Transverse colon (tissue), 4 donors: ENCODE measurements around the gene TSPOAP1. TPM values are rescaled to one million over a fixed set of nuclear protein-coding genes. Genes with fewer than 3 reads are reported as not detected.

ENCODE experiments used
- DNase-seq: peaks from one replicate; pipeline ENCODE4 v3.0.0-alpha.2; 2019
- H3K27ac ChIP-seq, 4 donors: fragments of 200-600 bp; sonication (generic); 2 replicates each; pipeline ENCODE4 v1.5.1; 2016 to 2018; ENCODE audit warnings: inconsistent platforms in 4 of 4
- H3K27me3 ChIP-seq: fragments of 200-600 bp; sonication (generic); 2 replicates; pipeline ENCODE4 v1.5.1; 2017; ENCODE audit warnings: inconsistent platforms
- H3K36me3 ChIP-seq, 4 donors: fragments of 200-600 bp; sonication (generic); 2 replicates each; pipeline ENCODE4 v1.5.1; 2017 to 2019; ENCODE audit warnings: inconsistent platforms in 4 of 4
- H3K4me1 ChIP-seq, 4 donors: fragments of 200-600 bp; sonication (generic); 2 replicates each; pipeline ENCODE4 v1.5.1; 2017 to 2020; ENCODE audit warnings: inconsistent platforms in 4 of 4
- H3K4me3 ChIP-seq, 4 donors: fragments of 200-600 bp; sonication (generic); 1 replicate in 1 of 4; 2 replicates in 3 of 4; pipeline versions ENCODE4 v1.5.1 to v1.6.1; 2017 to 2019; ENCODE audit warnings: inconsistent platforms in 4 of 4
- H3K9me3 ChIP-seq, 2 donors: fragments of 200-600 bp; sonication (generic); 2 replicates each; pipeline ENCODE4 v1.5.1; 2017 to 2019; ENCODE audit warnings: inconsistent platforms in 2 of 2
- CTCF ChIP-seq, 5 experiments: fragments of 200-600 bp in 3 of 5; fragments of 450-650 bp in 2 of 5; sonication (generic) in 3 of 5; IDR thresholded peaks; 1 replicate in 2 of 5; 2 replicates in 3 of 5; pipeline ENCODE4 v1.5.1; 2016 to 2017; ENCODE audit warnings: antibody characterized with exemption in 5 of 5, inconsistent platforms in 3 of 5, mild to moderate bottlenecking in 2 of 5, moderate library complexity in 1 of 5
- EP300 ChIP-seq: sonication (generic); formaldehyde crosslinking; IDR thresholded peaks from one replicate; pipeline ENCODE4 v1.6.1; 2017; ENCODE audit warnings: antibody characterized with exemption, low read depth
- POLR2A ChIP-seq: fragments of 450-650 bp; IDR thresholded peaks from one replicate; pipeline ENCODE4 v1.6.1; 2016; ENCODE audit warnings: antibody characterized with exemption, mild to moderate bottlenecking, moderate library complexity
- POLR2AphosphoS5 ChIP-seq, 3 donors: sonication (generic); formaldehyde crosslinking; IDR thresholded peaks; one replicate each; pipeline ENCODE4 v1.6.1; 2016; ENCODE audit warnings: antibody characterized with exemption in 3 of 3
- WGBS, 2 donors: methylation state at CpG; one replicate each; pipeline ENCODE4 v1.1.5; 2018; ENCODE audit warnings: low coverage in 1 of 2; 5-methylcytosine and 5-hydroxymethylcytosine counted together
- in situ Hi-C, 4 donors: fragments of 200-750 bp; cut with MboI; loops; one replicate each; pipeline versions ENCODE4 v1.15.0 to v1.15.1; 2017; ENCODE audit warnings: low sequenced_read_pairs in 3 of 4, low pct_ligation_motif_present in 1 of 4, low pct_unique_long_range_greater_than_20kb in 1 of 4
- intact Hi-C: fragments of 100-400 bp; cut with DNase I; formaldehyde crosslinking; loops from one replicate; pipeline ENCODE4 v1.15.1; 2023; ENCODE audit warnings: low total_unique reads
- total RNA-seq, 4 donors: library from RNA; depleted of rRNA; stranded (reverse); fragments of >200 nt; gene quantifications; one replicate each; pipeline ENCODE4 v1.1.0, GENCODE V29; 2016

Gene TSPOAP1
- total RNA-seq, 4 donors from 2014 or later, result 4.4 to 21.7 (median 9.4) TPM

GRCh38 chr17:58333736-58334207, 5.2 kb upstream of the TSPOAP1 start:
- 47 to 53% methylated on average over 3 to 6 of the region's 6 CpGs for WGBS, 2 donors
- no peak for DNase-seq

GRCh38 chr17:58332778-58333735, 4.5 kb upstream of the TSPOAP1 start:
- in situ Hi-C loops (no loop called here), intact Hi-C loops (no loop called here)
- no peaks in the 10 kb centered on the region for H3K27me3 ChIP-seq
- peaks cover 16 to 35% (median 25%) of the 10 kb centered on the region in 4 donors for H3K4me1 ChIP-seq
- peak overlapping the region in 2 of 4 donors; percentile 42 to 46 for H3K4me3 ChIP-seq
- peak overlapping the region; percentile 88 to 96 (median 89) for H3K27ac ChIP-seq
- H3K9me3 ChIP-seq, result no peaks in the 10 kb centered on the region
- TF ChIP-seq EP300 (no peak), POLR2AphosphoS5 (IDR thresholded peaks at IDR 0.05) (no peak), POLR2A (no peak), CTCF (IDR thresholded peaks at IDR 0.05) (no peak)
- WGBS, 2 donors, result 55 to 80% methylated on average over 2 to 21 of the region's 21 CpGs
- no peak for DNase-seq
- H3K36me3 ChIP-seq, result no peaks in the 10 kb centered on the region

More at GRCh38 chr17:58333736-58334207, 5.2 kb upstream of the TSPOAP1 start:
- no peak for TF ChIP-seq POLR2AphosphoS5 (IDR thresholded peaks at IDR 0.05)
- no peak for TF ChIP-seq CTCF (IDR thresholded peaks at IDR 0.05)
- TF ChIP-seq EP300, result no peak
- no peak for TF ChIP-seq POLR2A
- peaks cover 16 to 42% (median 28%) of the 10 kb centered on the region in 4 donors for H3K4me1 ChIP-seq
- no peaks in the 10 kb centered on the region for H3K9me3 ChIP-seq
- intact Hi-C loops (no loop called here), in situ Hi-C loops (no loop called here)
- H3K27me3 ChIP-seq, result no peaks in the 10 kb centered on the region
- no peaks in the 10 kb centered on the region for H3K36me3 ChIP-seq
- peak overlapping the region; percentile 88 to 96 (median 89) for H3K27ac ChIP-seq
- peak overlapping the region in 1 of 4 donors; percentile 46 for H3K4me3 ChIP-seq

- Histone ChIP-seq H3K4me1 (peaks cover 13 to 25% (median 18%) of the 10 kb centered on the region in 4 donors), H3K27me3 (no peaks in the 10 kb centered on the region), H3K9me3 (no peaks in the 10 kb centered on the region), H3K27ac (peak overlapping the region; percentile 88 to 96 (median 89)), H3K4me3 (peak overlapping the region; percentile 21 to 46 (median 36)), H3K36me3 (no peaks in the 10 kb centered on the region)
- DNase-seq, result peak; percentile 84
- TF ChIP-seq EP300 (no peak), POLR2AphosphoS5 (IDR thresholded peaks at IDR 0.05) (peak; percentile 85 to 97 (median 97)), POLR2A (peak; percentile 90)
- intact Hi-C loops (no loop called here), in situ Hi-C loops (no loop called here)
- WGBS, 2 donors, result 62% methylated on average over 17 of the region's 31 CpGs; no CpG with 5 or more reads in 1 of the 2 donors
Observed at GRCh38 chr17:58331815-58332777, 3.5 kb upstream of the TSPOAP1 start.

DNA sequence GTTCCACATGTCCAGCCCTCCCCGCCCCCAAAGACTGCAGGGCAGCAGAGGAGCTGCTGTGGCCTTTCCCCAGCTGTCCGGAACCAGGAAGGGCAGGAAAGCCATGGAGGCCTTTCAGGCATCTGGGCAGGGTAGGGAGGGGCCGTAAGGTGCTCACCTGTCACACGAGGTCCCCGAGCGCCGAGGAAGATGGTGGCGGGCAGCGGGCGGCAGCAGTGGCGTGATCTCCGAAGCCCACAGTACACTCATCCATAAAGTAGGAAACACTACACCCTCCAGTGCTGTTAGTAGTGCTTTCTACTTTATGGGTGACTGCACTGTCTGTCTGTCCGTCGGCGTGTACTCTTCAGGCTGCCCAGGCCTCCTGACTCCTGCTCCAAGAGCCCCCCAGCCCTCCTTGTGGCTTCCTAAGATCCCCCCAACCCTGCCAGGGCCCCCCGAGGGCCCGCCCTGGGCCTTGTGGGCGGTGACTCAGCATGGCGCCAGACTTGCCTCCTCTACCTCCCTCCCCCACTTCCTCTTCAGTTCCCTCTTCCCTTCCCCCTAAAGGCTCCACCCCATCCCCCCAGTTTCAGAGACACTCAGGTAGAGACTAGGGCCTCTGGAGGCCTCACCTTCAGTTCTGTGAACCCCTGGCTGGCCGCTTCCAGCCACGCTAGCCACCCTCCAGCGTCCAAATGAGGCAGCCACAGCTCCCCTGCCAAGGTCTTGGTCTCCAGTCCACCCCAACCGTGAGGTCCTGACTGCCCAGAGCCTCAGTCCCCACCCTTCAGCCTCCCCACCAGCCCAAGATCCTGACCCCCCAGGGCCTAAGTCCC, 2.6 kb upstream of the TSPOAP1 start:
- Histone ChIP-seq H3K4me3 (peak overlapping the region; percentile 21 to 46 (median 36)), H3K9me3 (no peaks in the 10 kb centered on the region), H3K36me3 (no peaks in the 10 kb centered on the region), H3K27ac (peak overlapping the region; percentile 88 to 96 (median 89)), H3K27me3 (no peaks in the 10 kb centered on the region), H3K4me1 (peaks cover 6 to 16% (median 10%) of the 10 kb centered on the region in 4 donors)
- in situ Hi-C loops, result no loop called here
- TF ChIP-seq CTCF (IDR thresholded peaks at IDR 0.05) (no peak), POLR2A (no peak), POLR2AphosphoS5 (IDR thresholded peaks at IDR 0.05) (no peak), EP300 (no peak)
- intact Hi-C loops, result no loop called here
- peak; percentile 66 for DNase-seq
- 64% methylated on average over 22 of the region's 23 CpGs; no CpG with 5 or more reads in 1 of the 2 donors for WGBS, 2 donors
